ENCODE data around the gene ITPK1.

Gene ITPK1

GRCh38 chr14:92988786-92989755 is 126.7 kb downstream of the ITPK1 start:
- no peak for DNase-seq (ENCODE audit: low read depth in 2 of 2)

- no peak for DNase-seq (ENCODE audit: low read depth in 2 of 2)
Measured at GRCh38 chr14:92987713-92988510, 127.8 kb downstream of the ITPK1 start.

- no peak for DNase-seq (ENCODE audit: low read depth in 2 of 2)
Measured at GRCh38 chr14:92987148-92987570, 128.6 kb downstream of the ITPK1 start.

GRCh38 chr14:92986254-92987147 is 129.2 kb downstream of the ITPK1 start:
- DNase-seq (ENCODE audit: low read depth in 2 of 2): no peak

GRCh38 chr14:92985521-92985920 is 130.2 kb downstream of the ITPK1 start:
- no peak for DNase-seq (ENCODE audit: low read depth in 2 of 2)

- no peak for DNase-seq (ENCODE audit: low read depth in 2 of 2)
Measured at GRCh38 chr14:92984896-92985295, 130.8 kb downstream of the ITPK1 start.

GRCh38 chr14:92984082-92984788 is 131.5 kb downstream of the ITPK1 start:
- no peak for DNase-seq (ENCODE audit: low read depth in 2 of 2)

GRCh38 chr14:92982956-92983355 is 132.8 kb downstream of the ITPK1 start:
- DNase-seq (ENCODE audit: low read depth in 2 of 2): no peak

- no peak for DNase-seq (ENCODE audit: low read depth in 2 of 2)
Measured at GRCh38 chr14:92981726-92982125, 134.0 kb downstream of the ITPK1 start.

- DNase-seq (ENCODE audit: low read depth in 2 of 2): no peak
Measured at GRCh38 chr14:92980866-92981265, 134.9 kb downstream of the ITPK1 start.

- no peak for DNase-seq (ENCODE audit: low read depth in 2 of 2)
Measured at GRCh38 chr14:92978229-92979021, 137.3 kb downstream of the ITPK1 start.

- no peak for DNase-seq (ENCODE audit: low read depth in 2 of 2)
Measured at GRCh38 chr14:92976268-92976667, 139.5 kb downstream of the ITPK1 start.

- no peak for DNase-seq (ENCODE audit: low read depth in 2 of 2)
Measured at GRCh38 chr14:92974541-92975345, 141.0 kb downstream of the ITPK1 start.

- no peak for DNase-seq (ENCODE audit: low read depth in 2 of 2)
Measured at GRCh38 chr14:92973798-92974372, 141.8 kb downstream of the ITPK1 start.

- no peak for DNase-seq (ENCODE audit: low read depth in 2 of 2)
Measured at GRCh38 chr14:92973261-92973797, 142.4 kb downstream of the ITPK1 start.

- DNase-seq (ENCODE audit: low read depth in 2 of 2): no peak
Measured at GRCh38 chr14:92971601-92972180, 144.0 kb downstream of the ITPK1 start.

GRCh38 chr14:92970271-92970670 is 145.5 kb downstream of the ITPK1 start:
- DNase-seq (ENCODE audit: low read depth in 2 of 2): no peak

- DNase-seq (ENCODE audit: low read depth in 2 of 2): no peak
Measured at GRCh38 chr14:92969871-92970270, 145.9 kb downstream of the ITPK1 start.

Measured in stimulated activated CD4-positive, alpha-beta T cell treated with anti-CD3 and anti-CD28 coated beads, Interleukin-1b, Interleukin-23, amount 100 ng/mL, for 4 hours (primary cell).